CD14-positive monocyte (primary cell): ENCODE results near the gene PLXDC1. TPM values are rescaled to one million over a fixed set of nuclear protein-coding genes. Genes with fewer than 3 reads are reported as not detected.

ENCODE experiments used
- DNase-seq, 3 donors: peaks; one replicate each; pipeline ENCODE4 v3.0.0-alpha.2; 2011 to 2022
- H2AFZ ChIP-seq: 2 replicates; pipeline ENCODE4 v1.6.0; 2012; ENCODE audit warnings: mild to moderate bottlenecking, low read depth, low read length, inconsistent platforms; ENCODE audit not compliant: insufficient read depth, poor library complexity, severe bottlenecking
- H3K27ac ChIP-seq, 2 donors: 1 replicate in 1 of 2; 2 replicates in 1 of 2; pipeline ENCODE4 v1.5.1; 2012 to 2013; ENCODE audit warnings: low read length in 2 of 2, control low read depth in 1 of 2, inconsistent platforms in 1 of 2, low read depth in 1 of 2, mild to moderate bottlenecking in 1 of 2
- H3K27me3 ChIP-seq, 2 donors: one replicate each; pipeline versions ENCODE4 v1.6.0 to v1.6.1; 2011 to 2013; ENCODE audit warnings: low read length in 2 of 2; ENCODE audit not compliant: control insufficient read depth in 2 of 2, insufficient read depth in 2 of 2
- H3K36me3 ChIP-seq, 2 donors: replicated peaks in 1 of 2; 1 replicate in 1 of 2; 2 replicates in 1 of 2; pipeline versions ENCODE4 v1.5.1 to v1.6.1; 2012 to 2013; ENCODE audit warnings: low read length in 2 of 2, control low read depth in 1 of 2, inconsistent platforms in 1 of 2, mild to moderate bottlenecking in 1 of 2; ENCODE audit not compliant: insufficient read depth in 2 of 2, control insufficient read depth in 1 of 2
- H3K4me1 ChIP-seq, 2 donors: 1 replicate in 1 of 2; 2 replicates in 1 of 2; pipeline versions ENCODE4 v1.5.1 to v1.6.1; 2012 to 2013; ENCODE audit warnings: low read length in 2 of 2, control low read depth in 1 of 2, inconsistent platforms in 1 of 2, mild to moderate bottlenecking in 1 of 2, moderate library complexity in 1 of 2; ENCODE audit not compliant: insufficient read depth in 2 of 2, control insufficient read depth in 1 of 2
- H3K4me2 ChIP-seq: replicated peaks from 2 replicates; pipeline ENCODE3; 2012; ENCODE audit warnings: low read length, moderate library complexity, mild to moderate bottlenecking; ENCODE audit not compliant: poor library complexity, severe bottlenecking; ENCODE audit errors: extremely low read depth
- H3K4me3 ChIP-seq, 3 experiments: fragments of 200-600 bp in 1 of 3; sonication (generic) in 1 of 3; replicated peaks in 1 of 3; 1 replicate in 2 of 3; 2 replicates in 1 of 3; pipeline ENCODE4 v1.5.1; 2011 to 2013; ENCODE audit warnings: low read length in 3 of 3, mild to moderate bottlenecking in 3 of 3, control low read depth in 2 of 3, low read depth in 2 of 3, inconsistent platforms in 1 of 3, moderate library complexity in 1 of 3
- H3K79me2 ChIP-seq: 2 replicates; pipeline ENCODE4 v1.6.0; 2012; ENCODE audit warnings: mild to moderate bottlenecking, control low read depth, inconsistent platforms, low read length, moderate library complexity; ENCODE audit not compliant: insufficient read depth
- H3K9ac ChIP-seq: 2 replicates; pipeline ENCODE4 v1.6.0; 2017; ENCODE audit warnings: low read length, mild to moderate bottlenecking; ENCODE audit not compliant: insufficient read depth, poor library complexity, severe bottlenecking
- H3K9me3 ChIP-seq, 2 donors: replicated peaks in 1 of 2; 1 replicate in 1 of 2; 2 replicates in 1 of 2; pipeline versions ENCODE4 v1.5.1 to v1.6.1; 2012 to 2013; ENCODE audit warnings: low read length in 2 of 2, control low read depth in 1 of 2; ENCODE audit not compliant: control insufficient read depth in 1 of 2, insufficient read depth in 1 of 2
- H4K20me1 ChIP-seq: 2 replicates; pipeline ENCODE4 v1.6.0; 2012; ENCODE audit warnings: mild to moderate bottlenecking, low read length, control low read depth, moderate library complexity; ENCODE audit not compliant: insufficient read depth
- H3K27ac Mint-ChIP-seq, 7 donors: one replicate each; pipeline ENCODE4 v1.8.0; 2020; ENCODE audit warnings: mild to moderate bottlenecking in 7 of 7, mixed read lengths in 7 of 7, moderate library complexity in 6 of 7, inconsistent platforms in 2 of 7
- H3K27me3 Mint-ChIP-seq, 3 donors: one replicate each; pipeline ENCODE4 v1.8.0; 2021 to 2022; ENCODE audit warnings: low read depth in 3 of 3, mild to moderate bottlenecking in 3 of 3, mixed read lengths in 3 of 3, moderate library complexity in 3 of 3, inconsistent platforms in 1 of 3
- H3K36me3 Mint-ChIP-seq, 2 donors: one replicate each; pipeline ENCODE4 v1.8.0; 2020; ENCODE audit warnings: mixed read lengths in 2 of 2, inconsistent platforms in 1 of 2, mild to moderate bottlenecking in 1 of 2
- H3K4me1 Mint-ChIP-seq: one replicate; pipeline ENCODE4 v1.8.0; 2020; ENCODE audit warnings: mild to moderate bottlenecking, mixed read lengths
- H3K4me3 Mint-ChIP-seq, 2 donors: one replicate each; pipeline ENCODE4 v1.8.0; 2020; ENCODE audit warnings: mild to moderate bottlenecking in 2 of 2, mixed read lengths in 2 of 2, moderate library complexity in 1 of 2
- H3K9me3 Mint-ChIP-seq, 7 donors: one replicate each; pipeline ENCODE4 v1.8.0; 2020 to 2022; ENCODE audit warnings: mixed read lengths in 7 of 7, mild to moderate bottlenecking in 6 of 7, moderate library complexity in 6 of 7, inconsistent platforms in 2 of 7
- WGBS: methylation state at CpG from one replicate; pipeline ENCODE4 v1.1.5; 2013; ENCODE audit warnings: missing lambda C conversion rate; ENCODE audit not compliant: insufficient coverage; 5-methylcytosine and 5-hydroxymethylcytosine counted together
- intact Hi-C, 2 donors: fragments of 100-400 bp; cut with micrococcal nuclease; formaldehyde crosslinking; loops; one replicate each; pipeline versions ENCODE4 v1.15.0 to v1.15.1; 2023
- polyA plus RNA-seq, 3 donors: library from polyadenylated mRNA; depleted of rRNA in 1 of 3; unstranded in 2 of 3; stranded (reverse) in 1 of 3; fragments of 300-500 nt in 2 of 3; fragments of >200 nt in 1 of 3; fragmentation: Illumina TruSeq in 2 of 3; gene quantifications; 1 replicate in 2 of 3; 2 replicates in 1 of 3; pipeline ENCODE4 v1.2.3, GENCODE V29; 2012 to 2021
- TF ChIP-seq, protein P1 (sequence below): fragments of 200-600 bp; IDR thresholded peaks from one replicate; pipeline ENCODE4 v1.8.0; 2022; ENCODE audit warnings: antibody characterized with exemption, mild to moderate bottlenecking

PLXDC1 gene
- polyA plus RNA-seq, 3 donors: 0.21 TPM; not detected in 2

DNA sequence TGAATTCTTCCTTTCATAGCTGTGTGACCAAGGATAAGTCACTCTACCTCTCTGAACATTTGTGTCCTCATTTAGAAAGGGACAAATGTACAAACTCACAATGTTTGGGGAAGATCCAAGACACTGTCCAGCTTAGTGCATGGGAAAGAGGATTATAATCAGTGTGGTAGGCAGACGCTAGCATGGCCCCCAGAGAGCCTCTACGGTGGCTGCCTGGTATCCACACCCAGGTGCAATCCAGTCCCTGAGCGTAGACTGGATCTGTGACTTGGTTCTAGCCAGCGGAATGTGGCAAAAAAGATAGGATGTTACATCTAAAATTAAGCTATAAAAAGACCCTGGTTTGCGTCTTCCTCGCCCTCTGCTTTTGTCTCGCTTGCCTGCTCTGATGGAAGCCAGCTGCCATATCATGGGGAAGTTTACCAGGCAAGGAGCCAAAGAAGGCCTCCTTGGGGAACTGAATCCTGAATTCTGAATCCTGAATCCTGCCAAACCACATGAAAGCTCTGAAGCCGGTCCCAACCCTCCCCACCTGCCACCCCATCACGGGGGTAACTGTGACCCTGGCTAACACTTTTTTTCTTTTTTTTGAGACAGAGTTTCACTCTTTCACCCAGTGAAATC lies 51.7 kb downstream of the PLXDC1 start:
- peaks cover 2 to 29% (median 18%) of the 10 kb centered on the region in 3 donors for H3K27me3 Mint-ChIP-seq
- no peaks in the 10 kb centered on the region for H3K36me3 Mint-ChIP-seq
- Histone ChIP-seq H3K4me1 (peaks cover 43 to 49% of the 10 kb centered on the region in 2 donors), H3K4me3 (no peak overlapping the region), H2AFZ (no peak overlapping the region), H3K27me3 (peaks cover 0 to 5% of the 10 kb centered on the region in 2 donors), H3K79me2 (no peaks in the 10 kb centered on the region), H3K9ac (no peak overlapping the region), H3K27ac (no peak overlapping the region), H3K4me2 (no peak overlapping the region), H3K9me3 (no peaks in the 10 kb centered on the region), H3K36me3 (no peaks in the 10 kb centered on the region), H4K20me1 (no peaks in the 10 kb centered on the region)
- no peak overlapping the region for H3K27ac Mint-ChIP-seq
- intact Hi-C loops: no loop called here
- H3K4me1 Mint-ChIP-seq: peaks cover 34% of the 10 kb centered on the region
- peak overlapping the region in 1 of 2 donors; percentile 35 for H3K4me3 Mint-ChIP-seq
- no peak for DNase-seq
- WGBS: 51% methylated on average over 8 of the region's 9 CpGs
- peaks cover 0 to 9% (median 0%) of the 10 kb centered on the region in 7 donors for H3K9me3 Mint-ChIP-seq
- TF ChIP-seq, protein P1, sequence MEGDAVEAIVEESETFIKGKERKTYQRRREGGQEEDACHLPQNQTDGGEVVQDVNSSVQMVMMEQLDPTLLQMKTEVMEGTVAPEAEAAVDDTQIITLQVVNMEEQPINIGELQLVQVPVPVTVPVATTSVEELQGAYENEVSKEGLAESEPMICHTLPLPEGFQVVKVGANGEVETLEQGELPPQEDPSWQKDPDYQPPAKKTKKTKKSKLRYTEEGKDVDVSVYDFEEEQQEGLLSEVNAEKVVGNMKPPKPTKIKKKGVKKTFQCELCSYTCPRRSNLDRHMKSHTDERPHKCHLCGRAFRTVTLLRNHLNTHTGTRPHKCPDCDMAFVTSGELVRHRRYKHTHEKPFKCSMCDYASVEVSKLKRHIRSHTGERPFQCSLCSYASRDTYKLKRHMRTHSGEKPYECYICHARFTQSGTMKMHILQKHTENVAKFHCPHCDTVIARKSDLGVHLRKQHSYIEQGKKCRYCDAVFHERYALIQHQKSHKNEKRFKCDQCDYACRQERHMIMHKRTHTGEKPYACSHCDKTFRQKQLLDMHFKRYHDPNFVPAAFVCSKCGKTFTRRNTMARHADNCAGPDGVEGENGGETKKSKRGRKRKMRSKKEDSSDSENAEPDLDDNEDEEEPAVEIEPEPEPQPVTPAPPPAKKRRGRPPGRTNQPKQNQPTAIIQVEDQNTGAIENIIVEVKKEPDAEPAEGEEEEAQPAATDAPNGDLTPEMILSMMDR: no peak

DNA sequence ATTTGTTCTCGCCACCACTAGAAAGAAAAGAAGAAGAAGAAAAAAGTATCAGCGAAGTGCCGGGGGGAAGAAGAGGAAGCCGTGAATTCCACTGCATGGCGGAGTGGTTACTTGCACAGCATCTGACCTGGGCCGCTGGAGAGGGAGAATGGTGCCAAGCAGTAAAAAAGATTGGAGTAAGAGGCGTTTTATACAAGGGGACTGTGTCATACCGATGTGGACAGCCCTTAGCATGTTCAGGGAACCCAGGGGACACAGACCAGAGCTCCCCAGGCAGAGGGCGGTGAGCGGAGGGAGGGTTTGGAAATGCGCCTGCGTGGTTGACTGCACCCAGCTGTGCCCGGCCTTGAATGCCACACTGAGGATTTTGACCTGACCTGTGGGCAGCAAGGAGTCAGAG lies 52.8 kb downstream of the PLXDC1 start:
- DNase-seq: peak in 2 of 3 donors; percentile 13 to 30
- Histone ChIP-seq H3K4me1 (peaks cover 55% of the 10 kb centered on the region in 2 donors), H3K36me3 (no peaks in the 10 kb centered on the region), H3K4me2 (peak overlapping the region; percentile 37), H4K20me1 (no peaks in the 10 kb centered on the region), H3K4me3 (peak overlapping the region in 1 of 3 experiments; percentile 14), H3K9me3 (no peaks in the 10 kb centered on the region), H3K9ac (no peak overlapping the region), H2AFZ (peak overlapping the region; percentile 26), H3K27me3 (peaks cover 0 to 5% of the 10 kb centered on the region in 2 donors), H3K79me2 (no peaks in the 10 kb centered on the region), H3K27ac (no peak overlapping the region)
- TF ChIP-seq, protein P1: no peak
- no peaks in the 10 kb centered on the region for H3K36me3 Mint-ChIP-seq
- intact Hi-C loops: no loop called here
- H3K4me3 Mint-ChIP-seq: peak overlapping the region; percentile 56 to 71
- WGBS: 37% methylated on average over 12 of the region's 13 CpGs
- H3K27me3 Mint-ChIP-seq: peaks cover under 1 to 31% (median 18%) of the 10 kb centered on the region in 3 donors
- peaks cover 44% of the 10 kb centered on the region for H3K4me1 Mint-ChIP-seq
- H3K9me3 Mint-ChIP-seq: peaks cover 0 to 9% (median 0%) of the 10 kb centered on the region in 7 donors
- H3K27ac Mint-ChIP-seq: peak overlapping the region in 2 of 7 donors; percentile 4 to 14
